NOMO-1 treated with dmso at 0.1 percent for 144 hours (cell line): ENCODE measurements around the gene CEND1.

Experiments
- DNase-seq: peaks from one replicate; lab custom pipeline; 2025; ENCODE audit not compliant: unreplicated experiment; lab: John Stamatoyannopoulos, UW

The CEND1 gene

DNA sequence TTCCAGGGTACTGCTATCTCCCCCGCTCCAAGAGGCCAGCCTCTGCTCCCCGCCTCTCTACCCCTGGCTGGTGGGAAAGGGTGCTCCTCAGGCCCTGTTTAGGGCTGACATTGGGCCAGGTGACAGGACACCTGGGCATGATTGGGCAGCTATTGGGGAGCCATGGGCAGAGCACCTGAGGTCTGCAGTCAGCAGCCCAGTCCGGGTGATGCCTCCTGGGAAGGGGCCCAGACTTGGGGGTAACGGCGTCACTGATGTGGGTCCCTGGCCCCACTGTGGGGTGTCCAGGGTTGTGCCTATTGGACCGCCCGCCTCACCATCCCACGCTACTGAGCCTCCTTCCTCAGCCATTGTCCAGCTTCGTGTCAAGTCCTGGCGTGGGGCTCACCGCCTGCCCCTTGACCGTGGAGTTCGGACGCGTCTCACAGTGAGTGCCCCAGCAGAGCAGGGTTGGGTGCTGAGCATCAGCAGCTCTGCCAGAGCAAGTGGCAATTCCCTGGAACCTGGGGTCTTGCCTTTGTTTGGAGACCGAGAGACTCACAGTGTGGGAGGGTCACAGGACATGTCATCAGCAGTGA, 9.8 kb downstream of the CEND1 start:
- no peak for DNase-seq

DNA sequence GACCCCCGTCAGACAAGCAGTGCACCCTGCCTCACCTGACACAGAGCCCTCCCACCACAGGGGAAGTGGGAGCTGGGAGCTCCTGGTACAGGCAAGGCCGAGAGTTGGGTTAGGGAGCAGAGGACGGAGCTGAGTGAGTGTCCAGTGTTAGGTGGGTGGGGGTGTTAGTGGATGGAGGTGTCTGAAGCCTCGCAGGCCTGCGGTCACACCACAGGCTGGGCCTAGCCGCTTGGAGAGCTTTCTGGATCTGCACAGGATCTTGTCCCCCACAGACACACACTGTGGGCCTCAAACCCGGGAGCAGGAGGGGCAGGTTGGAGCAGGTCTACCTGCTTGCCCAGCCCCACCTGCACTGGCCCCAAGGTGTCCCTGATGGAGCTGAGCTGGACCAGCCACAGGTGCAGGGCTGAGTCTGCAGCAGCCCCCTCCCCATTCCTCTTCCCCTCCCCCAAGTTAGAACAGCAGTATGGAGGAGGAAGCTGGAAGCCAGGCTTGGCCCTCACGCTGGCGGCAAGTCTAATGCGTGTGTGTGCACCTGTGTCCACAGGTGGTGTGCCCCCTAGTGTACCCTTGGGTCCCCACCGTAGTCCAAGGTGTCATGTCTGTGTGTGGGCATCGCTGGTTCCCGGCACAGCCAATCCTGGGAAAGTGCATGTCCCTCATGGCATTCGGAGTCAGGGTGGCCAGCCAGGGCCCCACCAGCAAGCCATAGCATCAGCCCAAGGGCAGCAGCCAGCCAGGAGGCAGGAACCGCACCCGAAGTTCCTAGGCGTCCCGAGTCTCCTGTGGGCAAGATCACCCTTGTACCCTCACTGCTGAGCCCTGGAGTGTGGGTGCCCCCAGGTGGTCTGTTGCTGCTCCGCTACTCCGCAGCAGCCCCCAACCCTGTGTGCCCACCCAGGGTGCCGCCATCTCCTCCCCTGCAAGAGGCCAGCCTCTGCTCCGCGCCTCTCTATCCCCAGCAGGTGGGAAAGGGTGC, 10.6 kb downstream of the CEND1 start:
- no peak for DNase-seq

DNA sequence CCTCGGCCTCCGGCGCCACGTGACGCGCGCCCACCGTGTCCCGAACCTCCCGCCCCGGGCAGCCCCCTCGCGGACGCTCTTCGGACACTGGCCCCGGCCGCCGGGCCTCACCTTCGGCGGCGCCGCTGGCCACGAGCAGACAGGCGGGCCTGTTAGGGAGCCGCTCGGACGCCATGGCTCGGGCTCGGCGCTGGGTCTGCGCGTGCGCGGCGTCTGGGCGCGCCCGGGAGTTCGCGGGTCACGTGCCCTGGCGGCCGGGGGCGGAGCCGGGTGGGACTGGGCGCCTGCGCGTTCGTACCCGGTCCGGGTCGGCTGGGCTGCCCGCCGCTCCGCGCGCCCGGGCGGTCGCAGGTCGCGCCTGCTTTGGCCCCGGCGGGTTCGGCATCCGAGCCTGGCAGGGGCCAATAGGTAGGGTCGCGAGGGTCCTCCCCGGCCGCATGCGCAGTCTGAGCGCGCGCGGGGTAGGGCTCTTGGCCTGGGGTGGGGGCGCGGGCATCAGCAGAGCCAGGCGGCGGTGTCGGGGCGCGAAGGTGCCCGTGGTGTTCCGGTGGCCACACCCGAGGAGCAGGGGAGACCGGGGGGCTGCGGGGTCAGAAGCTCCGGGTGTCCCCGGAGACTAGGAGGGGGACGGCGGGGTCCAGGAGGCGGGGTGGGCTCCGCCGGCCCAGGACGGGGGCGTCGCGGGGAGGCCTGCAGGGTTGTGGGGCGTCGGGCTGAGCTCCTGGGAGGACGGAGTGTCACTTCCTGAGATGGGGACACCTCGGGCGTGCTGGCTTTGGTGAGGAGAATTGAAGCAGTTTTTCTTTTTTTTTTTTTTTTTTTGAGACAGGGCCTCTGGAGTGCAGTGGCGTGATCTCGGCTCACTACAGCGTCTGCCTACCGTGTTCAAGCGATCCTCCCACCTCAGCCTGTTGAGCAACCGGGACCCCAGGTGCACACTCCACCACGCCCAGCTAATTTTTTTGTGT, 12.3 kb downstream of the CEND1 start, which contains the start of gene GATD1:
TSS of gene GATD1 (minus strand) at position 200 of the 968 bp plus-strand sequence. CDS start at position 175, 25 bp downstream.
- DNase-seq, result peak; percentile 81

DNA sequence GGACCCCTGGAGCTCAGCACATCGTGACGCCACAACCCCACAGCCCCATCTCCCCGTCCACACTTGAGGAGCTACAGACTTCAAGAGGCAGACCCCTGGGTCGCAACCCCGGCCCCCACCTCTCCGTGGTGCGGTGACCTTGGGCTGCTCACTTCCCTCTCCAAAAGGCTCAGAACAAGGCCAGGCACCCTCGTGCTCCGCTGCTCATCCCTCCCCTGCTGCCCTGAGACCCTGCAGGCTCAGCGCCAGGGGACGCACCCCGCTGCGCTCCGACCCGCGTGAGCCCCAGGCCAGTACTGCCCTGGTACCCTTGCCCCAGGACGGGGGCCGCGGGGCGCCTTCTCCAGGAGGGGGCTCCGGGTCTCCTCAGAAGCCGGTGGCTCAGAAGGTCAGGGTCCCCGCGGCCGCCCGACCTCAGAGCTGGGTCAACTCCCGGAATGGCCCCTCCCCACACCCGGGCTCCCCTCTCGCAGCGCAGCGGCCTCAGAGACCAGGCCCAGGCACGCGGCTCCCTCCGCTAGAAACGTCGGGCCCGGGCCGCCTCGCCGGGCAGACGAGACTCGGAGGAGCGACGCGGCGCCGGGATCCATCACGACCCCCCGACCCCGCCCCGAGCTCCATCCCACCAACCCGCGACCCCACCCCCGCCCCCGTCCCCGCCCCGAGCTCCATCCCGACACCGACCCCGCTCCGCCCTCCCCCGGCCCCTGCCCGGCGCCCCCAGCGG, 13.2 kb downstream of the CEND1 start:
- DNase-seq, result peak; percentile 25

DNA sequence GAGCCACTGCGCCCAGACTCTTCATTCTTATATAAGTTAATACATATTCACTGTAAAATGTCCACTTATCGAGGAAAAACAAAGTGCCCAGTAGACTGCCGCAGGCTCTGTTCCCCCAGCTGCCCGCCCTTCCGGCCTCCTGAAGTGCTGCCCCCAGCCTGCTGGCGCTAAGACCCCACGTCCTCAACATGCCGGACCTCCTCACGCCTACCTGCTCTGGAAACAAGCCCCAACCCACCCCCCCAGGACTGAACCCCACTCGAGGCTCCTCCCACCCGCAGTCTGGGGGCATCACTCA, 13.7 kb downstream of the CEND1 start:
- DNase-seq, result no peak

DNA sequence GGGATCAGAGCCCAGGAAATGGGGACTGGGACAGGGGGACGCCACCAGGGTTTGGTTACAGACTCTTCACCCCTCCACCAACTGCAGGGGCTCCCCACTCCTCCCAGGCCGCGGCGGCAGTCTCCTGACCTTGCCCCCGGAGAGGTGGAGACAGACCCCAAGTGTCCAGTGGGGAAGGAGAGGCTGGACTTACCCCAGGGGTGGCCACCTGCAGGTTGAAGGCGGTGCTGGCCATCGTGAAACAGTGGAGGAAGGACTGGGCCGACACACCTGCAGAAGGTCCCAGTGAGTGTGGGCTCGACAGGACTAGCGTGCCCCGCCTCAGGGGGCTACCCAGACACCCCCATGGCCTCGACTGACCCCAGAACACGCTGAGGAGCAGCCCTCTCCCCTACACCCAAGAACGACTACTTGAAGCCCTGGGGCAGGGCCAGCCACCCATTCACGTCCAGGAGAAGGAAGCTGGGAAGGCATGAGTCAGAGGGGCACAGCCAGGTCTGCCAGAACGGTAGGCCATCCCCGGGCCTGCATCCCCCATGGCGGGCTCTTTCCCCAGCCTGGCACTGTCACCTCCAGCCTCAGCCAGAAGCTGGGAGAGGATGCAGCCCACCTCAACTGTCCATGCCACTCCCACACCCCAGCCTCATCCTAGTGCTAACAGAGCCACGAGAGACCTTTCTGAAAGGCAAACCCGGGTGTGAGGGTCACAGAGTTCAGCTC, 14.9 kb downstream of the CEND1 start:
- DNase-seq, result no peak

DNA sequence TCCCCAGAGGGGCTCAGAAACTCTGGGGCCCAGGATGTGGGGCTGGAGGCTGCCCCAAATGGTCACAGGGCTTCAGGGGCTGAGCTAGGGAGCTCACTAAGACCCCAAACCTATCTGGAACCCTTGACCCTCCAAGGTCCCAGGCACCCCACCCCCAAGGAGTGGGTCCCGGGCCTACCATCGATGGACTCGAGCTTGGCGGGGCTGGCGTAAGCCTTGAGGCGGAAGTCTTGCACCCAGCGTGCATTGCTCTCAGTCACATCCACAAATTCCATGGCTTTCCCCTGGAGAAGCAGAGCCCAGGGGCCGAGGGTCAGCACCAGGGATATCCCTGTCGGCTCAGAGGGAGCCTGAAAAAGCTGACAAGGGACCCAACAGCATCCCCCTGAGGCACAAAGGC, 16.1 kb downstream of the CEND1 start:
- DNase-seq, result no peak

DNA sequence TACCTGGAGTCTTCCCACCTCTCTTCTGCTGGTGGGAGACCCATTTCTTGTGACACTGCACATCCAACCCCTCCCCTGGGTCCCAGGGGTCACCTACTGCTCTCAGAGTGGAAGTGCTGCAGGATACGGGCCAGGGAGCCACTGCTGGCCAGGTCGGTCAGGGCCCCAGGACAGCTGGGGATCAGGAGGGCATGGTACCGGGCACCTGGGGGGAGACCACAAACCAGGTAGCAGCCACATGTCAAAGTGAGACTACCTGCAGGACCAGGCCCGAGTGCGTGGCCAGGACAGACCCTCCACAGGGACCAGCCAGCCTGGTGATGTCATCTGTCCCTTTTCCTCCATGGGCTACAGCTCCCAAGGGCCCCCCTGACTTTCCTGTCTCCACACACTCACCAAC, 16.5 kb downstream of the CEND1 start:
- no peak for DNase-seq

DNA sequence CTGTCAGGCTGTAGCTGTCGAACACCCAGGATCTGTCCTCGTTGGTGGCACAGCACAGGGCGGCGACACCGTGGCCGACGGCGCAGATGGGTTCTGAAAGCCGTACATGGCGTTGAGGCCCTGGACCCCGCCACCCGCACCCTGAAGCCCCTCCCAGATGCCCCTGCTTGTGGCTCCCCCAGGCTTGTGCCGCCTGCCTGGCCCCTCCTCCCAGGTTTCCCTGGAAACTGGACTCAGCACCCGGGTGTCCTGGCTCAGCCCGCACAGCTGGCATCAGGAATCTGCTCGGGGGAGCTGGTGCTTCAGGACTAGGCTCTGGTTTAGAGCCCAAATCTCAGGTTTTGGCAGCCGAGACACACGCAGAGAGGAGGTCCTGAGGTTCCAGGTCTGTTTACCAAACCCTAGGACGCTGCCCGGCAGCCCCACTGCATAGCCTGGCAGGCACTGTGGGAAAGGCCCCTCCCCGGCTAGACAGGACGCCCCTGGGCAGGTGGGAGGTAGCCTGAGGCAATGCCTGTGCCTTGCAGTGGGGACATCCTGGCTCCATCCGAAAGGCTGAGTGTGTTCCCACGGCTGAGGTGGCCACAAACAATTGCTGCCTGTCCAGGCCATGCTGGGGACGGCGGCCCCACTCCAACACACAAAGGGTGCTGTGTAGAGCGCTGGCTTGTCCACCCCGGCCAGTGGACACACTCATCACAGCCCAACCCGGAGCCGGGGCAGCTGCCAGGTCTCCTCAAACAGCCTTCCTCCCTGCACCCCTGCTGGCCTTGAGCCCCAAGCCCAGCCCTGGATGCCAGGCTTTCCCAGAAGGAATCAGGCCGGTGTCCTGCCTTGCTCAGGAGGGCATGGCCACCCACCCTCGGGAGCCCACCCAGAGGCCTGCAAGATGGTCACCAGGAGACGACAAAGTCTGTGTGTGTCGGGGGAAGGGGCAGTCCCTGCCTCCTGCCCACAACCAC, 17.2 kb downstream of the CEND1 start:
- DNase-seq, result no peak

DNA sequence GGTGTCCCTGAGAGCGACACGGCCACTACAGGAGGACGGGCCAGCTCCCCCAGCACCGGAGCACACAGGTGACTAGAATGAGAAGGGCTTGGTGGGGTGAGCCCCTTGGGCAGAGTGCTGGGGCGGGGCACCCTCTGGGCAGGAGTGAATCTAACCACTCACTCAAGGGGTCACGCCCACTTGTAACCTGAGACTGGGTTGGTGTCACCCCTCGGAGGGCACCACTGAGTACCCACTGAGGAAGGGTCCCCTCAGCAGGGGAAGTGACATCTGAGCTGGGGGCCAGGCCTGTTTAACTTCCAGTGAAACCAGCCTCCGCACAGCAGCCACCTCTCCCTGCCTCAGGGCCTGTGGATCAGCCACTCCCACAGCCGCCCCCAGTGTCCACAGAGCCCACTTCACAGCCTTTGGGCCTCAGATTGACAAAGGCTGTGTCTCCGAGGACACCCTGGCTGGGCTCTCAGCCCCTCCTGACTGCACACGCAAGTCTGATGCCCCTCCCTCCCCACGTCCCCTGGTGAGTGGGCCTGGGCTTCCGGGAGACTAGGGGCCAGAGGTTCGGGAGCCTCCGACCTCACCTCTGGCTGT, 18.2 kb downstream of the CEND1 start:
- no peak for DNase-seq

DNA sequence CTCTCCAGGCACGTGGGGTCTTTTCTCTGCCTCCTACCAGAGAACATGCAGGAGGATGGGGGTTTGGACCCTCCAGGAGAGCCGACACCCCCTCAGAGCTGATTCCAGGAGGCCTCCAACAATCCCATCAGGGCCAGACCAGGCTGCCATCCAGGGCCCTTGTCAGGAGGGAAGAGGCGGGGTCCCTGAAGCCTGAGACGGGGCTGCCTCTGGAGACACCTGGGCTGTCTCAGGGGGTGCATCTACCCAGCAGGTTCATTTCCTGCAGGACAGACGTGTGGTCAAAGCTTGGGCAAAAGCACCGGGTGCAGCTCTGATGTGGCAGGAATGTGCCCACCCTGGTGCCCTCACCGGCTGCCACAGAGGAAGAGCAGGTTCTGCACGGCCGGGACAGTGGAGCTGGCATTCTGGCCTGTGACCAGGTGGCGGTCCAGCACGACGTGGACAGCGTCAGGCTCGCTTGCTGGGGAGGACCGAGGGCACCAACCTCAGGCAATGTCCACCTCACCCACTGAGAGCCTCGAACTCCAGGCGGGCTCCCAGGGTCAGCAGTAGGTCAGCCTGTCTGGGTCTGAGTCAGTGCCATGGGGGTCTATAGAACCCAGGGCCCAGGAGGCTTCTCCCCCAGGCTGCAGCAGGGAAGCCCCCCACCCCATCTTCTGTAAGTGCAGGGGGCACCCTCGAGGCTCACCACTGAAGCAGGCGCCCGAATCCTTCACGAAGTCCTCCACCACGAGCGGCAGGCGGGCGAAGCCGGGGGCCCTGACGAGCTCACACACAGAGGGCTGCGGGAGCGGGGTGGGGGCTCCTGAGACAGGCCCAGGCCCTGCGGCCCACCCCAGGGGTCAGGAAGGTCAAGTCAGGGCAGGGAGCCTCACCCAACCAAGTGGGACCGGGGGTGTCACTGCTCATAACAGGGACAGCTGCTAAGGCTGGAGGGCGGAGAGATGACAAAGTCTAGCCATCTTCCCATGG, 19.0 kb downstream of the CEND1 start:
- no peak for DNase-seq

DNA sequence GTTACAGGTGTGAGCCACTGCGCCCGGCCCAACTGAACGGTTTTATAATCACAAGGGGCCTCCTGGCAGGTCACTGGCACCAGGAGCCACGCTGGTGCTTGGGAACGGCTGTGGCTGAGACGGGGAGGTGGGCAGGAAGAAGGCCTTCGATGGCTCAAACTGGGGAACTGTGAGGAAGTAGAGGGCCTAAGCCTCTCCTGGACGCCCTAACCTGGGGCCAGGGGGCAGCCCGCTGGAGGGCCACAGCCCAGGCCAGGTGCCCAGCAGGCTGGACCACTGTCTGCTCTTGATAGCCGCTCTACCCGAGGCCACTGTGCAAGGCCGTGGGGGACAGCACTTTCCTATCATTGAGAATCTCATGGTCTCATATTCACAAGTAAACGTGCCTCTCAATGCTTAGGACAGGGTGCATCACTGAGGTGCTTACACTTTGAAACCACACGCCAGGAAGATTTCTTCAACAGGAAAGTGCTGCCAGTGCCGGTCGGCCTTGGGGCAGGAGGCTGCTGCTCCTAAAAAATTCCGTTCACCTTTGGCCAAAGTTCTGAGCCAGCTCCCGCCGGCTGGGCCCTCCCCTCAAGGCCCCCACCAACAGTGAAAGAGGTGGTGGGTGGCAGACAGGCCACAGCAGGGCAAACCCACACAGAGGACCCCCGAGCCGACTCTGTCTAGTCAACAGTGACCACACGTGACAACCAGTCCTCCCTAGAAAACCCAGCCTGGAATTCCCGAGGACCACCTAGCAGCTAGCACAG, 19.8 kb downstream of the CEND1 start:
- no peak for DNase-seq

DNA sequence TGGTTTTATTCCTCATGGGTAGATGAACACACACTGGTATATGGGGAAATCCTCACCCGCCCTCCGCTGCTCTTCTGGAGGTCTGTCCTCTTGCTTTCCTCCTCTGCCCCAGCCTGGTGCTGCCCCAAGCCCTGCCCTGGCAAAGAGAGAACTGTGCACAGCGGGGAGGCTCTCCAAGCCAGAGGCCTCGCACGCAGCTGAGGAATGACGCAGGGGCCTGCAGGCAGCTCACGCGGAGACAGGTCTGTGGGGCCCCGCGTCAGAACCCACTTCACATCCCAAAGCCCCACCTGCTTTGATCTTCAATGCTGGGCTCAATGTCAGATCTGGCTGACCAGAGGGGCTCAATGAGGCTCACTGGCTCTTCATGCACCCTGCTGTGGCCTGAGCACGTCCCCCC, 22.7 kb downstream of the CEND1 start:
- DNase-seq, result no peak

DNA sequence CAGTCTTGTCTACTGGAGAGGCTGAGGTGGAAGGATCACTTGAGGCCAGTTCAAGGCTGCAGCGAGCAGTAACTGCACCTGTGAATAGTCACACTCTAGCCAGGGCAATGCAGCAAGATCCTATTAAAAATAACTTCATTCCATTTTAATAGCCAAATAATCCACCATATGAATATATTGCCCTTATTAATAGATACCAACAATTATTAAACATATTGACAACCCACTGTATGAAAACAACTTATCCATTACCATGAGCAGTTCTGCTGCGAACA, 23.0 kb downstream of the CEND1 start:
- DNase-seq, result no peak

DNA sequence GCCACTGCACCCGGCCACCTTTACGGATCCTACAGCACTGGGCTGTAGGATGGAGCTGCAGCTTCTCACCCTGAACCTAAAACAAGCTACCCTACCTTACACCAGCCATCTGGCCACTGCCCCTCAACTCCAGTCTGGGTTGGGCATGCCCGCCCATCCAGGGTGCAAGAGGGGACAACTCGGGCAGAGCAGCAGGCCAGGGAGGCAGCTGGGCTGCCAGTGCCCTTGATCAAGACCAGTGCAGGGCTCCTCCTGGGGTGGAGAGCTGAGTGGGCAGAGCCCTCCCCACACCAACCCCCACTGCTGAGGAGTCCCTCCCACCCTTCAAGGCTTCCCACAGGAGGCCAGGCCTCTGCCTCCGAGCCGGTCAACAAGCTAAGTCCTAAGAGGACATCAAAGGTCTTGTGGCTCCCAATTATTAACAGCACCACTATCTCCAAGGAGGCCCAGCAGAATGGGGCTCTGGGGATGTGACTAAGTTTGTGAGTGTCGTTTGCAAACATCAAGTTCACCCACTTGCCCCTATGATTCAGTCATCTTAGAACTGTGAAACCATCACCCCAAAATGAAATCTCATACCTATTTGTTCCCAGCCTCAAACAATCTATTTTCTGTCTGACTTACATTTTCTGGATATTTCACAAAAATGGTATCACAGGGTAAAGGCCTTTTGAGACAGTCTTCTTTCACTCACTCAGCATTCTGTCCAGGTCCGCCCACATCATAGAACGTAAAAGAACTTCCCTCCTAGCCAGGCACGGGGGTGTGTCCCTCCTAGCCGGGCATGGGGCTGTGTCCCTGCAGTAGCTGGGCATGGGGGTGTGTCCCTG, 23.6 kb downstream of the CEND1 start:
- DNase-seq, result no peak

DNA sequence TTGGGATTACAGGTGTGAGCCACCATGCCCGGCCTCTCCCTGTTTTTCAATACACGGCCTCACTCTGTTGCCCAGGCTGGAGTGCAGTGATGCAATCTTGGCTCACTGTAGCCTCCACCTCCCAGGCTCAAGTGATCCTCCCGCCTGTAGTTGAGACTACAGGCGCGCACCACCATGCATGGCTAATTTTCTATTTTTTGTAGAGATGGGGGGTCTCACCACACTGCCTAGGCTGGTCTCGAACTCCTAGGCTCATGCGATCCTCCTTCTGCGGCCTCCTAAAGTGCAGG, 24.1 kb downstream of the CEND1 start:
- no peak for DNase-seq
